ENCODE results near the gene ZFYVE28.
"Not testable (repeated sequence)": the region's sequence is repeated elsewhere in the genome, so short reads cannot be mapped to it uniquely, and the experiment has no call there.

ZFYVE28 gene

DNA sequence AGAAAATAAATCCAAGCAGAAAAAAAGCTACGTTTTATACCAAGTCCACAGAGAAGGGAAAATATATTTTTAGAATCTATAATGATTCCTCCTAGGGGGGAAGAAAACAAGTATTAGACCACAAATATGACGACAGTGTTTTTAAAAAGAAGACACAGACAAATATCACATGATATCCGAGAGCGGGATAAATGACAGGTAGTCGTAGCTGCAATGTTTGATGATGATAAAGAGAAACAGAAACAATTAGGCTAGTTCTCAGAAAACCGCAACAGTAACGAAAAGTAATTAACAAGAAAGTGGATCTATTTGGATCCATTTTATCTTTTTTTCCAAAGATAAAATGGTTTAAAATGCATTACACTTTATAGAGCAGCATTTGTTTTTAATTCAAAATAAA lies 177.4 kb downstream of the ZFYVE28 start:
- DNase-seq = no peak

DNA sequence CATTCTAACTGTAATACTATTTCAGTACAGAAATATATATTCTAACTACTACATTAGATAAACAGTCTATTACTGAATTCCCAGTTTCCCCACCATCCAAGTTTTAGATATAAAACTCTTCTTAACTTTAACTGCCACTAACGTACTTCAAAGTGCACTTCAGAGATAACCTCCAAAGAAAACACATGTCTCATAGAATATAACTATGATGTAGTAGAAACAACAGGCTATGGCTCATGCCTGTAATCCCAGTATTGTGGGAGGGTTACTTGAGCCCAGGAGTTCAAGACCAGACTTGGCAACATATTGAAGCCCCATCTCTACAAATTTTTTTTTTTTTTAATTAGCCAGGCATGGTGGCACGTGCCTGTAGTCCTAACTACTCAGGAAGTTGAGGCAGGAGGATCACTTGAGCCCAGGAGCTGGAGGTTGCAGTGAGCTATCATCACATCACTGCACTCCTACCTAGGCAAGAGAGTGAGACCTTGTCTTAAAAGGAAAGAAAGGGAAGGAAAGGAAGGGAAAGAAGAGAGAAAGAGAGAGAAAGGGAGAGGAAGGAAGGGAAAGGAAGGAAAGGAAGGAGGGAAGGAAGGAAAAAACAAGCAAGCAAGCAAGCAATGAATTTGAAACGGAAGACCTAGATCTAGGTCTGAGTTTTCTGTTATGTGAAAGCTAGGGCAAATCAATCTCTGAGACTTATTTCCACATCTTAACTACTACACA lies 181.3 kb downstream of the ZFYVE28 start:
- DNase-seq = no peak

DNA sequence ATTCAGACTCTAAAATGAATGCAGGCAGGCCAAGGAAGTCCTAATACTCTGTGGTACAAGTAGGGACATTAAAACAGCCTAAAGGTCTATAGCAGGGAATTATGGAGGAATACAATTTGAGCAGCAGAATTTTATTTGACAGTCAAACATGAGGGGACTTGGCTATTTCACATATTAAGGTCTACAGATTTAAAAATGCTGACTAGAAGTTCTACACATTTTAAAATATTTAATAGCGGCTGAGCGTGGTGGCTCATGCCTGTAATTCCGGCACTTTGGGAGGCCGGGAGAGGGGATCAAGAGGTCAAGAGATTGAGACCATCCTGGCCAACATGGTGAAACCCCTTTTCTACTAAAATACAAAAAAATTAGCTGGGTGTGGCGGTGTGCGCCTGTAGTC lies 187.4 kb downstream of the ZFYVE28 start:
- no peak for DNase-seq

DNA sequence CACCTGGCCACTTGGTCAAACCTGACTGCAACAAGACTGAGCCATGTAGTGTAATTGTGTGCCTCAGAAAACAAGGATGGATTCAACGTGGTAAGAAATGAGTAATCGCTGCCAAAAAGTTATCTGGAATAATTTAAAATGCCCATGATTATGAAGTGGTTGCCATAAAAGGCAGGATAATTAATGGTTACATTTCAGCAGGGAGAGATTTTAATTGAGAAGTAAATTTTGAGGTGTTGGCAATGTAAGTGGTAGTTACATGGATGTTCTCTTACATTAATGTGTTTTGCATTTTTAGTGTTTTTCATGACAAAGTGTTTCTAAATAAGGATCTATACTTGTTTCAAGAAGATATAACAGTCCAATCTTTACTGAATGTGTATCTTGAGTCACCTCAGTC lies 192.2 kb downstream of the ZFYVE28 start:
- DNase-seq = no peak

DNA sequence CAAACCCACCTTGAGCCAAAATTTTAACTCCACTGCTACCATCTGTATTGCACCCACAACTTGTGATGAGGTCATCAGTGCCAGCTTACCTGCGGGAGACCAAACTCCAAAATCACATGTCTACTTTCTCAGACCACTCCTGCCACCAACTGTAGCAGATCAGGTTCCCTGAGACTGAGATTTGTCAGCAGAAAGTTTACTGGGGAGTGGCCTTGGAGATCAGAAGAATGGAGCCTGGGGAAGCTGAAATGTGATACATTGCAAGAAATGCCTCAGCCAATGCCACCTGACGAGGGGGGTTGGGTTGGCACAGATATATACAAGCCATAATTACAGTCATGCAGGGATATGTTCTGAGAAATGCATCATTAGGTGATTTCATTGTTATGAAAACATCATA lies 195.6 kb downstream of the ZFYVE28 start:
- DNase-seq = no peak

DNA sequence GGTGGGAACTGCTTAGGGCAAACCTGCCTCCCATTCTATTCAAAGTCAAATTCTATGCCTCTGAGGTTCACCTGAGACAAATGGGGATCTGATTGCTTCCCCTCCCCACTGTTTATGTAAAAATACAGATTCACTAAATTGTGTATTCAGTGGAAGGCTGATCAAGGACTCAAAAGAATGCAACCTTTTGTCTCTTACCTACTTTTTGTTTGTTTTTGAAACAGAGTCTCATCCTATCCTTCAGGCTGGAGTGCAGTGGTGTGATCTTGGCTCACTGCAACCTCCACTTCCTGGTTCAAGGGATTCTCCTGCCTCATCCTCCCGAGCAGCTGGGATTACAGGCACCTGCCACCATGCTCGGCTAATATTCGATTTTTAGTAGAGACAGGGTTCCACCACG lies 197.1 kb downstream of the ZFYVE28 start:
- DNase-seq = not testable (repeated sequence)

DNA sequence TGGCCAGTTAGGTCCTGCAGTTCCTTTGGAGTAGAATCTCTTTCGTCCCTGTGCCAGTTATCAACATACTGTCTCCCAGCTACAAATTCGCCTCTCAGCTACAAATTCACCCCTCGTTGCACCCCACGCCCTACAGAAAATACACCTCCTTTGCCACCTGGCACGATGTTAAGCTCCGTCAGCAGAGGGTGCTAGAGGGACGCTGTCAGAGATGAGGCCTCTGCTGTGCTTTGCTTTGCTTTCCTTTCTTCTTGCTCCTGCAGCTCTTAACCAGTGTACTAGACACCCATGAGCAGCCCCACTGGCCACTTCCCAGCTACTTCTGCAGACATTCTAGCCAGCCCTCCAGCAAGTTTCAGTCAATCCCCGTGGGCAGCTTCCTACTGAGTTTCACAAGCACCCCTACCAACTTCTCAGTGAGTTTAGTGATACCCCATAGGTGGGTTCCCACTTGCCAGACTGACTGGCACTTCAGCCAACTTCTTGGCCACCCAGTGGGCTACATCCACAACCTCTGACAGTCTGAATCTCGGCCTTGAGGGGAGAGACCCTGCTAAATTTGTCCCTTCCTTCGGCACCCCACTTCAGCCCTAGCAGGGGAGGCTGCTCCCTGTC lies 198.3 kb downstream of the ZFYVE28 start:
- peak; percentile 3 for DNase-seq
